Stimulated activated CD8-positive, alpha-beta memory T cell treated with anti-CD3 and anti-CD28 coated beads, Interleukin-15, amount 100 ng/mL, for 48 hours (primary cell): ENCODE measurements around the gene C1QL4.

ENCODE experiments used
- DNase-seq, 2 donors: peaks; one replicate each; pipeline ENCODE4 v3.0.0-alpha.2; 2020; ENCODE audit warnings: low read depth in 2 of 2

C1QL4 gene

DNA sequence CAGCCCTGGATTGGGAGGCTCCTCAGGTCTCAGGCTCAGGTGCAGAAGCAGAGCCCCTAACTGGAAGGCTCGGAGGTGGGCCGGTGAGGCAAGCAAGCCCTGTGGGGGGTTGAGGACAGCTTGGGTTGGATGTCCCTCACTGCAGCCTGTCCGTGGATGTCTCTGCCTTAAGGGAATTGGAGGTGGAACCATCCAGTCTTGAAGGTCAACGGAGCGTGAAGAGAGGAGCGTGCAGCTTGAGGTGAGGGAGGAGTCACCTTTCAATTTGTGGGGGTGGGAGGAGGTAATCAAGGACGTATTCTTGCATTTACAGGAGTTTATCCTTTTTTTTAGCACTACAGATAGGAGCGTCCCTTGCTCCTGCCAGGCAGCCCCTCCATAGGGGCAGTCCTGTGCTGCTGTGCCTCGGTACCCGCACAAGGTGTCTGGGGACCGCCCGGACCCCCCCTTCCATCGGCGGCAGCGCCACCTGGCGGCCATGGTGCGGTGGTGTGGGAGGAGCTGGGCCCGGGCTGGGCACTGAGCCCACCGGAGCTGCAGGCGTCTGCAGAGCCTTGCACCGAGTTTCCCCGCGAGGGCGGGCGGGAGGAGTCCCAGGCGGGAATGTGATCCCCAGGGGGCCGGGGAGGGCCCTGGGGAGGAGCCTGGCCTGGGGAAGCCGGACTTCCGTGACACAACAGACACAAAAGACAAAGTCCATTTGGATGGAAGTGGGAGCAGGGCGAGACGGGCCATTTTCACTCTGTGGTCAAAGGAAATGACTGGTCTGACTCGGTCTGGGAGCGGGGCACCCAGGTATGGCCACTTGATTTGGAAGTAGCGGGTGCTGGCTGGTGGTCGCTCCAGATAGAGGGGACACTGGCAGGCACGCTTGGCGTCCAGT, 10.6 kb upstream of the C1QL4 start:
- peak; percentile 61 to 63 for DNase-seq

DNA sequence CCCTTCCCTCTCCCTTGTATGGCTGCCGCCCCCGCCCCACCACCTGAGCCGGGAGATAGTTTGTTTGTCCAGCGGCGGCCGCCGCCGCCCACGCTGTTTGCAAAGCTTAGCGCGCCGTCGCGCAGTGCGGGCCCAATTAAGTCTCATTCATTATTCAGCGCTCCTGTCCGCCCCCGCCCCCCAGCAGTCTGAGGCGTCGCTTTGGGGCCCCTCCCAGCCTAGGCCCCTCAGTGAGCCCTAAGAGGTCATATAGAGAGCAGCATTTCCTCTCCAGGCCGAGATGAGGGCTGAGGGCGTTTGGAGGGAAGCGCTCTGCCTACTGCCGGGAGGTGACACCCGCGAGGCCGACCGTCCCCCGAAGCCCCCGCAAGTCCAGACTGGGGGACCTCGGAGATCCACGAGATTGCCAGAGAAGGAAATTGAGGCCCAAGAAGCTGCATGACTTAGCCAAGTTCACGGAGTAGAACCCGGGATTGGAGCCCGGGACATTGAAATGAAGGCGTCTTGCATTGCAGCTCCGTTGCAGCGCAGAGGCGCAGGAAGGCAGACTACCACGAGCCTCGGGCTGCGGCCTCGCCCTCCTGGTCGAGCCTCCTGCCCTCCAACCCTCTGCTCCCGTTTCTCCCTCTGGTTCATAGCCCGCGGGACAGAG, 9.8 kb upstream of the C1QL4 start, which contains the start of gene DNAJC22:
Gene DNAJC22, plus strand, starts transcription at position 230 of the 652 bp plus-strand sequence. CDS start 1,985 bp downstream, outside the sequence.
- DNase-seq: no peak

DNA sequence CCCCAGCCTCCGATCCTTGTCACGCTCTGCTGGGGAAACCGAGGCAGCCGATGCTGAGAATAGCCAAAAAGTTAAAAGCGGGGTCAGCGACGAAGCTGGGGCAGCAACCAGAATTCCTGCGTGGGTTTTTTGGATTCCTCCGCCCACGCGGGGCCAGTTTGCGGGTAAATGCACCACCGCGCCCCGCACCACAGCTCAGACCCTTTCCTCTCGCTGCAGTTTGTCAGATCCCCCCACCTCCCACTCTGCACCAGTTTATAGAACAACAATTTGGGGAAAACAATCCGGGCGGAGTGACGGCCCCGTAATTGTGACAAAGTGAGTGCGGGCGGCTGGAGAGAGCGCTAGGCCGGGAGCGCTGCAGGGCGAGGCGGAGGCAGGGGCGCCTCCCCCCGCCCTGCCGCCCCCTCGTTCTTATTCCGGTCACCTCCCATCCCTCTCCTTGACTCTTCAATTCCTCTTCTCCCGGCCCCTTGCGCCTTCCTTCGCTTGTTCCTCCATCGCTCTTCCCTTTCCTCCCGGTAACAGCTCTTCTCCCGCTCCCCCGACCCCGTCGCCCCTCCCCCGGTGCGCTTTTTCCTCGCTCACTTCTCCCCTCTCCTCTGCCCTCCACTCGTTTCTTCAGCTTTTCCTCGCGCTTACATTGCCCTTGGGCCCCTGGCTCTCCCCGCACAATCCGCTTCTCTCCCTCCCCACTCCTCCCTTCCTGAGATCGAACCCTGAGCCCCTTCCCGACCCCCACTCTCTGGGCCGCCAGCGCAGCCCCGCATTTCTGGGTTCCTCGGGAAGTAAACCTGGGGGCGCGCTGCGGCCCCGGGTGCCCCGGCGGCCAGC, 9.1 kb upstream of the C1QL4 start:
- no peak for DNase-seq

DNA sequence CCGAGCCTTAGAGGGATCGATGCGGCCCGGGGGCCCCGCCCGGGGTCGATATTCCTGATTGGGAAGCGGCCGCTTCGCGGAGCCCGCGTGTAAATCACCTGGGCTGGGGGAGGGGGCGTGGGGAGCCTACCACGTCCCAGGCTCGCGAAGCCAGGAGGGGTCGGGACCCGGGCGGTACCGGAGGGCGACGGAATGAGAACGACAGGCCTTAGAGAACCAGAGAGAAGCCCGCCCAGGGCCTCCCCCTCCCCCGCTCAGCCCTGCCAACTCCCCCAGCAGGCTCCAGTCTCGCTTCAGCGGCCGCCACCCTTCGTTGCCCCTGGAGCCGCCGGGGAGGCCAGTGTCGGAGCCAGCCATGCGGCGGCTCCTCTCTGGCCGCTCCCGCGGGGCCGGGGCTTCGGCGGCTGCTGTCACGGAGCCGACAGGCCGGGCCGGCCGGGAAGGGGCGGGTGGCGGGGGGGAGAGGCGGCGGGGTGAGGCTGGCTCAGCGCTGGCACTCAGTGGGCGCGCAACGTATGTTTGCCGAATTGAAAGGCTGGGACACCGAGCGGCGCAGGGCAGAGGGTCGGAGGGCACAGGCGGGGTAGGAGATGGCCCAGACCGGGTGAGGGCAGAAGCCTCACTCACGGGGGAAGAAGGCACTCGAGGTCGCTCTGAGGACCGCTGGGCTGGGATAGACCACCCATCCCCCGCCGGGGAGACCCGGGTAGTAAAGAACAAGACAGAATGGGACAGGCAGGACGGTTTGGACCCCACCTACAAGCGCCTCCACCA, 8.2 kb upstream of the C1QL4 start:
- no peak for DNase-seq

DNA sequence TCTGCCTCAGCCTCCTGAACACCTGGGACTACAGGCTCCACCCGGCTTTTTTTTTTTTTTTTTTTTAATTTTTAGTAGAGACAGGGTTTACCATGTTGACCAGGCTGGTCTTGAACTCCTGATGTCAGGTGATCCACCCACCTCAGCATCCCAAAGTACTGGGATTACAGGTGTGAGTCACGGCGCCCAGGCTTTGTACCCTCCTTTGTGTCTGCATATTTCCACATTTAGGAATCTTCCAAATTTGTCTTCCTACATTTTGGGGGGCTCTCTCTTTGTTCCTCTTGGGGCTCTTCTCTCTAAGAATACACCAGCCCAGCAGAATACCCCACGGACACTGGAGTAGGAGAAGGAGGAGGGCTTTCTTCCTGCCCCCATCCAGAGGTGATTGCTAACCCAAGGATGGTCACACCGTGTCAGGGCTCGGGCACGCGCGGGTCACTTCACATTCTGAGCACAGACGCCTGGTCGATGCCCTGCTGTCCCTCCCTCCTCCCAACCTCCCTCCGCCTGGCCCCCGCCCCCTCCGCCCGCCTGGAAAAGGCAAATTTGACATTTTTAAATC, 7.6 kb upstream of the C1QL4 start:
- DNase-seq: no peak

DNA sequence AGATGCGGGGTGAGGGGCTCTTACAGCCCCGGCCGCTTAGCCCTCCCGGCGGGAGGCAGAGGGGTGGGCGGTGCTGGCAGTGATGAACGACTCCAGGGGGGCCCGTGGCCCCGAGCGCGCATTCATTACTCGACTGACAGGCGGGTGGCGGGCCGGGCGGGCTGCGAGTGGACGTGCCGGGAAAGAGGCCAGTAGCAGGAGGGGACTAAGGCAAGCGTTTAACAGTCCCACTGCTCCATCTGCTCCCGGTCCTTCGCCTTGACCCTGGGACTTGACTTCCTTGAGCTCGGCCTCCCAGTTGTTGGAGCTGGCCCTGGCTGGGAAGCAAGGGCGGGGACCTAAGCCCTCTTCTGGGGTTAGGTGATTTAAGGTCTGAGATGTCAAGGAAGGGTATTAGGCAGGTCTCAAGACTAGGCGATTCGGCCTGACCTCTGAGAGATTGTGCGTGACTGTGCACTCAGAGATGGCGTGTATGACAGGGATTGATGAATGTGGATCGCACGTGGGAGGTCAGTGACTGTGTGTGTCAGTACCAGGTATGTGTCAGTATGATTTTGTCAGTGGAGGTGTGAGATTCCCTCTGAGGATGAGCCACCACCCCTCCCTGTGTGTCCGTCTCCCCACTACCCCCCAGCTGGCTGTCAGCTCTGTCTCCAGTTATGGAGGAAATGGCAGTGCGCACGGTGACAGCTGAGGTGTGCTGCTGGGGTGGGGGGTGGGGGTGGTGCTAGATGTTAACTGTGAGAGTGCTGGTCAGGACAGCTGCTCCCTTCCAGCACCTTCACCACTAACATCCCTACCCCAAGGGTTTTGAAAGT, 6.1 kb upstream of the C1QL4 start:
- no peak for DNase-seq

DNA sequence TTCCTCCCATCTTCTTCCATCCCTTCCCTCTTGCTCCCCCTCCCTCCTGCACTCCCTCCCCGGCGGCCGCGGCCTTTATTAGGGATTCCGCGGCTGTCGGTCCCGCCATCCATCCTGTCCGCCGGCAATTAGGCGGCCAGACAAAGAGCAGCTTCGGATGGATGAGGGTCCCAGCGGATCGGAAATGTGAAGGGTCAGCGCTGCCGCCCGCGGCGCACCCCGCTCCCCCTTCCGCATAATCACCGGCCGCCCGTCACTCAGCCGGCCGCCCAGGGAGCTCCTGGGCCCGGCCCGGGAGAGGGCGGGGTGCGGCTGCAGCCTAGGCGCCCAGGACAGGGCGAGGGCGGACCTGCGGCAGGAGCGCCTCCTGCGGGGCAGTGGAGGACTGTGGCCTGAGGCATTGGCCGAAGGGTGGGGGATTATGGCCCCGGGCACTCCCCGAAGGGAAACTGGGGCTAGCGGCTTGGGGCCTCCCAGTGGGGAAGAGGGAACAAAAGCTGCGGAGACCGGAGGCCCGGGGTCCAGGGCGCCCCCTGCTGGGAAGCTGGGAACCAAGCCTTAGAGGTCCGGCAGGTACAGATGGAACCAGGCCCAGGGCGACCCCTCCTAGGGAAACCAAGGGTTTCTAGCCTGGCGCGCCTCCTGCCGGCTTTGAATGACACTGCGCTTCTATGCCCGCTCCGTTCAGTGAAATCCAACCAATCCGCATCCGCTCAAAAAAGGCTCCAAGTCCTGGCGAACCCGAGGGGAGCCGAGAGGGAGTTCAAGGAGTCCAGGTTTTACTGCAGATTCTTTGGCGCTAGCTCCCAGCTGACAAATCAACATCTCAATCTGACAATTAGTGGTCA, 5.3 kb upstream of the C1QL4 start:
- DNase-seq: peak; percentile 76 to 80

DNA sequence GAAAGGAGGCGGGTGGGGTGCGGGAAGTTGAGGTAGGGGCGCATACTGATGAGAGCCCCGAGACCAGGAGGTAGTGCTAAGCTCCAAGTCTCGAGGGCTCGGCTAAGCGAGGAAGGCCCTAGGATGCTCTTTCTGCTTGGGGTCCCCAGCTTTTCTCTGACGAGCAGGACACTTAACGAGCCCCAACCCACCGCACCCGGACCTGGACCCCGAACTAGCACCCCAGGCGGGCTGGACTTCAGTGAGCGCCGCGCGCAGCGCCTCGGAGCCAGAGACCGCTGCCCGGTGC, 4.7 kb upstream of the C1QL4 start:
- DNase-seq: no peak

DNA sequence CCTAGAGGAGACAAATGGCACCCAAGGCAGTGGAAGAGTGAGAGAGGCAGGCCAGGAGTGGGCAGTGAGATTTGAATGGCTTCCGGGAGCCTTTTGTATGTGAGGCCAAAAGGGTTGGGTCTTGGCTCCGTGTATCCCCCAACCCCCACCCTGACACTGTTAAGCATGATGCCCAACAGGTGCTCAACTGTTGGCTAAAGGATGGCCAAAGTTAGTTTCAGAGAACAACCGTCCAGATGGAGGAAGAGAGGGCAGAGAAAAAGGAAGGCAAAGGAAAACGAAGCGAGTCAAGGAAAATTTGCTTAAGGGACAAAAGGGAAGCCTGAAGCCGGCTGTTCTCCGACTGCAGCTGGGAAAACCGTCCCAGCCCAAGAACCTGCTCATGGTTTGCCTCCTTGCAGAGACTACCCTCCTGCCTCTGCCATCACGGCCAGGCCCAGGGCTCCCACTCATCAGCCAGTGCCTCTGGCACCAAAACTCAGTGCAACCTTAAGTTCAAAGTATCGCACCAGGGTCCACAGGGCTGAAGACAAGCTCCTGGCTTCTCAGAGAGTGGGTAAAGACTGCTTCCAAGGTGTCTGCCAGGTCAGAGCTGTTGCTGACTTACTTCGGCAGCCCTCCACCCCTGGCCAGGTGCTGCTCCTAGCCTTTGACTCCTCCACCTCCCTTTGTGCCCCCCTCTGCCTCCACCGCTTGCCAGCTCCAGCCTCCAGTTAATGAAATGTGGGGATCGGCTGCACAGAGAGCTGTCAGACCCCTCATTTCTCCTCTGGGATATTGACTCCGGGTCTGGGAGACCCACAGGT, 4.2 kb upstream of the C1QL4 start:
- no peak for DNase-seq

DNA sequence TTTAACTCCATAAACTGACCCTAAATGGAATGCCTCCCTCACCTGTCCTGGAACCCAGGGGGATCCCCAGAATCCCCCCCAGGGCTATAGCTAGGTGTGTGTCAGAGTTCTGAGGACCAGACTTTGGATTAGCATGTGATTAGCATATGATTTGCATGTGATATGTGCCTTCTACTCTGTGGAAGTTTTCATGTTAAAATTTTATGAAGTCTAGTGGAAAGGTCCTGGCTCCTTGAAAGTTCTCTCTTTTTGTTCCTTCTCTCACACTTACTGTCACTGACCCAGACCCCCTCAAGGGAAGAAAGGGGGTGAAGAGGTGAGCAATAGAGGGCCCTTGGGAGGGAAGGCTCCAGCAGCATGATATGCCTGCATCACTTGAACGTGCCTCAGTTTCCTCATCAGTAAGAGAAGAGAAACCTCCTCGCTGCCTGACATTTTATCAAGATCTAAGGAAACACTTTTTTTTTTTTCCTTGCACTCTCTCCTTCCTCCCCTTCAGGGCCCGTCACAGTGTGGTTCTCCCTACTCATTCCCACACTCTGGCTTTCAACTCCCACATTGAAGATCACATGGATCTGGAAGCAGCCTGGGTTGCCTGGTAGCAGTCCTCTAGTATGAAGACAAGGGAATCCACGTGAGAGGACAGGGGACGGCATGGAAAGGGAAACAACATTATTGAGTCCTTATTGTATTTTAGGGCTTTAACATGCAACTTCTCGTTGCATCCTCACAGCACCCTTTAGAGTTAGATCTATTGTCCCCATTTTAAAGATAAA, 3.3 kb upstream of the C1QL4 start:
- no peak for DNase-seq

DNA sequence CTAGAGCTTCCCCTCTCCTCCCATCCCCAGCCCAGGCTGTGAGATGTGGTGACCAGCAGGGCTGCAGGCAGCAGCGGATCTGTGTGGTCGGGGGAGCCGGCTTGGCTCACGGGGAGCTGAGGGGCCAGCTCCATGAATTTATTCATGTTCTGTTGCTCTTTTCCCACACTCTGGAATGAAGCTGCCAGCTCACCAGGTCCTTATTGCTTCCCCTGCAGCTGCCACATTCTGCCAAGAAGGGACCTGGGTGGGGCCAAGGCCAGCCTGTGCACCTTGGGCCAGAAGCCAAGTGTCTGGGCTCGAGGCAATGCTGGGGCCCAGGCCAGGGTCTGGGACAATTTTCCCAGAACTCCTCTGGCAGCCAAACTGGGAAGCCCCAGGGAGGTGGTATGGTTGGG, 2.5 kb upstream of the C1QL4 start:
- DNase-seq: no peak

DNA sequence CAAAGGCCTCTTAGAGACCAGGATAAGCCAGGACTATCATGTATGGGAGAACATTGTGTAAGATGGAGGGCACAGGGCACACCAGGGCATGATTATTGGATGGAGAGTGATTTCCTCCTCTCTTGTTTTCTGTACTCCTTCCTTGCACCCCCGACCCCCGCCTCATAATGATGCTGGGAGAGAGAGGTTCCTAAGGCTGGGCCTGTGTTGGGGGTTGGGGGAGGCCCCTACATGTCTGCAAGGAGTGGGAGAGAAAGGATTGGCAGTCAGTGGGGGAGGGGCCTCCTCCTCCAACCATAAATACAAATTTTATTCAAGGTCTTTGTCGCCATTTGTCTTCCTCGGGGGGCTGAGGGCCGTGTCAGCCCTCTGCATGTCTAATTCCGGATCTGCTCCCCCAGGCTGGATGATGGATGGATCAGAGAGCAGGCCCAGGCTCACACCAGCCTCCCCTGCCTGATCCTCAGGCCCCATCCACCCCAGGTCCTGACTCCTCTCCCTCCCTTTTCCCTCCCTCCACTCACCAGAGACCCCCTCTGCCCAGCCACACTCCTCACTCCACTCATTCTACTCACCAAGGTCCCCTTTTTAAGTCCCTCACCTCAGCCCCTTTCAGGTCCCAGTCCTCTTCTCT, 2.0 kb upstream of the C1QL4 start:
- DNase-seq: no peak

DNA sequence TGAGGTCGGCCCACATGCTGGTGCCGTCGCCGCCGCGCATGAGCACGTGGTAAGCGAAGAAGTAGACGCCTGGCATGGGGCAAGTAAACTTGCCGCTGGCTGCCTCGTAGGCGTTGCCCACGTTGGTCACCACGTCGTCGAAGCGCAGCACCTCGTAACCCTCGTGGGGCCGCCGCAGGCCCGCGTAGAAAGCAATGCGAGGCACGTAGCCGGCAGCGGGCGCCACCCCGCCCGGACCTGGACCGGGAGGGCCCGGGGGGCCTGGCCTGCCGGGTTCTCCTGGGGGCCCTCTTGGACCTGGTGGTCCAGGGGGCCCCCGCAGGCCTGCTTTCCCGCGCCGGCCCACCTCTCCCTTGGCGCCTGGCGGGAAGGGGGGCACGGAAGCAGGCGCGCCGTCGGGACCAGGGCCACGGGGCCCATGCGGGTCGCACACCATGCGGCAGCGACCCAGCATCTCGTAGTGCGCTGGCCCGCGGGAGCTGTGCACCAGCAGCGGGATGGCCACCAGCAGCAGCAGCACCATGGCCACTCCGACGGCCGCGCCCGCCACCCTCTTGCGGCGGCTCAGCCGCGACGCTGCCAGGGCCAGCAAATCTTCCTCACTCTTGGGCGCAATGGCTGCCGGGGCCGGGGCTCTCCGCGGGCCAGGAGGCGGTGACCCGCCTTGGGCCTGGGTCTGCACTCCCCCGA, 888 bp downstream of the C1QL4 start:
- no peak for DNase-seq

DNA sequence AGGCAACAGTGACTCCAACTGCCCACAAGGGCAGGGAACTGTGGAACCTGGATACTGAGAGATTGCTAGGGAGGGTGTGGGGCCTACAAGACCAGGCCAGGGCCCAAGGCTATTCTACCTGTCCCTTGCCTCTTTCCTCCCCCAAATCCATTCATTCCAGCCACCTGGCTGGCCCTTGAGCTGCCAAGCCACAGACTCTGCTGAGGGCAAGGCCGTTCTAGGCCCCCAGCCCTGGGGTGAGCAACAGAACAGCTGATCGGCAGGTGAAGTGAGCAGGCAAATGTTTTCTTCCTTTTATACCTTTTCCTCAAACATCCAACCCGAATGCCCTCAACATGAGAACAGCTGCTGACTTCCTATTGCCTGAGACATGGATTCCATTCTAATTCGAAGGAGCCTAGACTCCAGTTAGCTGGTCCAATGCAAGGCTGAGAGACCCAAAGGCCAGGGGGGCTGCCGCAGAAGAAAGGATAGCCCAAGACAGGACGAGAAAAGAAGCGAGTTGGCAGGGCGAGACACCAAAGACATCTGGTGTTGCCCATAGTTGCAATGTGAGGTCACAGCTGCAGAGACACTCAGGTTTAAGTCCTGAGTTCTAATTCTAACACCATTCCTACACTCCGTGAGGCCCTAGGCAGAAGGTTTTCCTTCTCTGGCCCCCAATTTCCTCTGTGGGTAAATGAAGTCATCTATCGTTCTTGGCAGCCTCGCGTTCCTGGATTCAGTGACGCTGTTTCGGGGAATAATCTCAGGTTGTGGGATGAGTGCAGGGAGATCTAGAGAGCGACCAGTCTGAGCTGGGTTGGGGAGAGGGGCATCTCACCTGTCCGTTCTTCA, 1.7 kb downstream of the C1QL4 start:
- DNase-seq: no peak

DNA sequence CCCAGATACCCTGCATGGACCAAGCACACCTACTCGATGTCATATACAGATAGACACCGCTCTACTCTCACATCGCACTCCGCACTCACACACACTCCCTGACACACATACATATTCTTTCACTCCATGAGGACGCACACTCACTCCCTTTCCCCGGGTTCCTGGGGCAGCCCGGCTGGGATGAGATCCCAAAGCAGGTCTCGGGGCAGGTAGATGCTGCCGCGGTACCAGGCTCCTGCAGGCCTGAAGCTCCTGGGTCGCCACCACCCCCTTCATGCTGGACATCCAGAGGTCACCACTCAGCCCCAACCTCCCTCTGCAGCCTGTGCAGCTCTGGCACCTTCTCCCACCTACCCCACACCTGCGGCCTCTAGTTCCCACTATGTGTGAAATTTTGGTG, 2.3 kb downstream of the C1QL4 start:
- no peak for DNase-seq

DNA sequence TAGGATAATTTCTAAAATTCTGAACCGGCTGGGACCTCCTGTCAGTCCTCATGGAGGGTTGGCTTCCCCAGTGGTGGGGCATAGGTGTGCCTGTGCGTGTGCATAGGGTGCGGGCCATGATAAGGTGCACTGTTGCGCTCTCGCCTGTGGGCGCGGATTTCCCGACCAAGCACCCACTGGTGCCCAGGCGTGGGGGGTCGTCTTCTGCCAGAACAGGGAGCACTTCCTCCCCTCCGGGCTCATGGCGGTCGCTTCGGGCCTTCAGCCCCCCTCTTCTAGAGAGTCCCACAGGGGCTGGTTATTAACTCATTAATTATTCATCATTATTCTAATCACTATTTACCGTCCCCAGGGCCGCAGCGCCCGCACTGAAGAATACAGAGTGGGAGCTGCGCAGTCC, 2.8 kb downstream of the C1QL4 start:
- DNase-seq: no peak
